ENCODE data around the gene VAV2. TPM values are rescaled to one million over a fixed set of nuclear protein-coding genes. Genes with fewer than 3 reads are reported as not detected.

Gene VAV2
- total RNA-seq, 1 experiment from 2014 or later = 24.7 TPM

DNA sequence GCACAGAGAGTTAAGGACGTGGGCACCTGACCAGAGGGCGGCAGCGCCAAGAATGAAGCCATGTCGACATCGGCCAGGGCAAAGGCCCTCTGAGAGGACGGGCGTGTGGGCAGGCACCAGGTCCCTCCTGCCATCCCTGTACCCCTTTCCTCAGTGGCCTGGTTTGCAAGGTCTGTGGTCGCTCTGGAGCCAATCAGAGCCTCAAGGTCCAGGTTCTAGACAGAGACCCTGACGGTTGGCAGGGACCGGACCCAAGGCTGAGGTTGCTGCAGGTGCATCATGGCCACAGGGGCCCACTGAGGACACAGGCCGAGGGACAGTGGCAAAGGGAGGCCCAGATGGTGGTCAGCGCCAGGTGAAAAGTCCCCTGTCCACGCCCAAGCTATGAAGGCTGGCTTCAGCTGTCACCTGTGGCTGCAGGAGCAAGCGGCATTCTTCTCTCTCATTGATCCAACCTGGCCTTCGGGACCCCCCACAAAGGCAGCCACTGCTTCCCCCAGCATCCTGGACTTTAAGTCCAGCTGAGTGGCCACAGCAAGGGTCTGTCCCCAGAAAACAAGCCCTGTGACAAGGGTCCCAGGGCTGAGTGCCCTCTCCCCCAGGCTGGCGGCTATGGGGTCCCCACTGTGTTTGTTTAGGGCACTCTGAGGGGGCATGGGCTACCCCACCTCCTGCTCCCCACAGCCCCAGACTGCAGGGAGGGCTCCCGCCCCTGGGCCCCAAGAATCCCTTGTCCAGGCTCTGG lies 48.9 kb downstream of the VAV2 start:
- ATAC-seq (no peak), DNase-seq (ENCODE audit: low read depth, low spot score) (no peak)
- in situ Hi-C loops (cut with HindIII; ENCODE audit: low pct_unique_long_range_greater_than_20kb, low sequenced_read_pairs) = no loop called here
- Histone ChIP-seq H3K4me3 (ENCODE audit: low read depth in 2 of 2, low read length in 2 of 2) (no peak overlapping the region), H3K27ac (ENCODE audit: low read length) (no peak overlapping the region), H3K4me1 (ENCODE audit: control insufficient read depth, insufficient read depth, low read length) (peaks cover 27% of the 10 kb centered on the region), H3K27me3 (ENCODE audit: control insufficient read depth, insufficient read depth, low read length) (no peaks in the 10 kb centered on the region), H3K36me3 (ENCODE audit: control insufficient read depth, insufficient read depth, low read length) (no peaks in the 10 kb centered on the region), H3K9me3 (ENCODE audit: control insufficient read depth, insufficient read depth, low read depth, low read length) (no peaks in the 10 kb centered on the region)
- intact Hi-C loops (cut with micrococcal nuclease; ENCODE audit: unreplicated experiment) = no loop called here
- BruUV-seq (replicated peaks) = no TSS peak
- POLR2A ChIA-PET = no interaction called here
- no peak for TF ChIP-seq SIN3A (IDR thresholded peaks at IDR 0.05; ENCODE audit: borderline replicate concordance, insufficient read depth, low read depth, low read length)
- TF ChIP-seq, protein P1, sequence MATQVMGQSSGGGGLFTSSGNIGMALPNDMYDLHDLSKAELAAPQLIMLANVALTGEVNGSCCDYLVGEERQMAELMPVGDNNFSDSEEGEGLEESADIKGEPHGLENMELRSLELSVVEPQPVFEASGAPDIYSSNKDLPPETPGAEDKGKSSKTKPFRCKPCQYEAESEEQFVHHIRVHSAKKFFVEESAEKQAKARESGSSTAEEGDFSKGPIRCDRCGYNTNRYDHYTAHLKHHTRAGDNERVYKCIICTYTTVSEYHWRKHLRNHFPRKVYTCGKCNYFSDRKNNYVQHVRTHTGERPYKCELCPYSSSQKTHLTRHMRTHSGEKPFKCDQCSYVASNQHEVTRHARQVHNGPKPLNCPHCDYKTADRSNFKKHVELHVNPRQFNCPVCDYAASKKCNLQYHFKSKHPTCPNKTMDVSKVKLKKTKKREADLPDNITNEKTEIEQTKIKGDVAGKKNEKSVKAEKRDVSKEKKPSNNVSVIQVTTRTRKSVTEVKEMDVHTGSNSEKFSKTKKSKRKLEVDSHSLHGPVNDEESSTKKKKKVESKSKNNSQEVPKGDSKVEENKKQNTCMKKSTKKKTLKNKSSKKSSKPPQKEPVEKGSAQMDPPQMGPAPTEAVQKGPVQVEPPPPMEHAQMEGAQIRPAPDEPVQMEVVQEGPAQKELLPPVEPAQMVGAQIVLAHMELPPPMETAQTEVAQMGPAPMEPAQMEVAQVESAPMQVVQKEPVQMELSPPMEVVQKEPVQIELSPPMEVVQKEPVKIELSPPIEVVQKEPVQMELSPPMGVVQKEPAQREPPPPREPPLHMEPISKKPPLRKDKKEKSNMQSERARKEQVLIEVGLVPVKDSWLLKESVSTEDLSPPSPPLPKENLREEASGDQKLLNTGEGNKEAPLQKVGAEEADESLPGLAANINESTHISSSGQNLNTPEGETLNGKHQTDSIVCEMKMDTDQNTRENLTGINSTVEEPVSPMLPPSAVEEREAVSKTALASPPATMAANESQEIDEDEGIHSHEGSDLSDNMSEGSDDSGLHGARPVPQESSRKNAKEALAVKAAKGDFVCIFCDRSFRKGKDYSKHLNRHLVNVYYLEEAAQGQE (IDR thresholded peaks at IDR 0.05; ENCODE audit: insufficient read depth in 1 of 2, low read depth in 2 of 2, low read length in 1 of 2) = no peak
- no peak for TF ChIP-seq POLR2AphosphoS5 (IDR thresholded peaks at IDR 0.05; ENCODE audit: low read depth, low read length)
- TF ChIP-seq TCF7L2 (IDR thresholded peaks at IDR 0.05; ENCODE audit: low read depth, low read length) = no peak
- TF ChIP-seq, protein P2, sequence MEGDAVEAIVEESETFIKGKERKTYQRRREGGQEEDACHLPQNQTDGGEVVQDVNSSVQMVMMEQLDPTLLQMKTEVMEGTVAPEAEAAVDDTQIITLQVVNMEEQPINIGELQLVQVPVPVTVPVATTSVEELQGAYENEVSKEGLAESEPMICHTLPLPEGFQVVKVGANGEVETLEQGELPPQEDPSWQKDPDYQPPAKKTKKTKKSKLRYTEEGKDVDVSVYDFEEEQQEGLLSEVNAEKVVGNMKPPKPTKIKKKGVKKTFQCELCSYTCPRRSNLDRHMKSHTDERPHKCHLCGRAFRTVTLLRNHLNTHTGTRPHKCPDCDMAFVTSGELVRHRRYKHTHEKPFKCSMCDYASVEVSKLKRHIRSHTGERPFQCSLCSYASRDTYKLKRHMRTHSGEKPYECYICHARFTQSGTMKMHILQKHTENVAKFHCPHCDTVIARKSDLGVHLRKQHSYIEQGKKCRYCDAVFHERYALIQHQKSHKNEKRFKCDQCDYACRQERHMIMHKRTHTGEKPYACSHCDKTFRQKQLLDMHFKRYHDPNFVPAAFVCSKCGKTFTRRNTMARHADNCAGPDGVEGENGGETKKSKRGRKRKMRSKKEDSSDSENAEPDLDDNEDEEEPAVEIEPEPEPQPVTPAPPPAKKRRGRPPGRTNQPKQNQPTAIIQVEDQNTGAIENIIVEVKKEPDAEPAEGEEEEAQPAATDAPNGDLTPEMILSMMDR (IDR thresholded peaks at IDR 0.05) = no peak
- CTCF ChIA-PET = no interaction called here

DNA sequence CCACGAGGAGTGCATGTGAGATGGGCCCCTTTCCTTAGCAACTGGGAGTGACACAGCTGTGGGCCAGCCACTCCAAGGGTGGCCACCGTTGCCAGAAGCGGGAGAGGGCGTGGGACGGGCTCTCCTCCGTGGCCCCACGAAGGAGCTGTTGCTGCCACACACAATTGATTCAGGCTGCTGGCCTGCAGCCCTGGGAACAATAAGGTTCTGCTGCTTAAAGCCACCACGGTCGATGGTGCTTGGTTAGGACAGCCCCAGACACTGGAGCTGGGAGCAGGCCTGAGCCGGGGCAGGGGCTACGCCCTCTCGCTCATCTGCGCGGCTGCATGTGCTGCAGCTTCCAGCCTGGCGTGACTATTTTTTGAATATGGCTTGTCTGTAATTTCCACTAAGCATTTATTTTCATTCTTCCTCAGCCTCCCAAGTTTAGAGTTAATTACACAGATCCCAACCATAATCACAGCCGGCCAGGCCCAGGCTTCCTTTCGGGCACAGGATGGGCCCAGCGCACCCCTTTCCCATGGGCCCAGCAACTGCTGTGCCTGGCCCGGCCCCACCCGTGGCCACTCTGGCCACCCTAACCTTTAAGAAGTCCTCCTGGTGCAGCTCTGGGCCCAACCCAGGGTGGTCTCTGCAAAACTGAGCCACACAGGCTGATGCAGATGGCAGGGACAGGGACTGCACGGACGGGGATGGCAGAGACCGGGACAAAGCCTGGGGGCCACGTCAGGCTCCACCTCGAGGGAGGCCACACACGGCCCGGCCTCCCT lies 49.7 kb downstream of the VAV2 start:
- CTCF ChIA-PET = no interaction called here
- no peak overlapping the region for H3K27ac ChIP-seq (ENCODE audit: low read length)
- H3K4me3 ChIP-seq (ENCODE audit: low read depth in 2 of 2, low read length in 2 of 2) = no peak overlapping the region
- in situ Hi-C loops (cut with HindIII; ENCODE audit: low pct_unique_long_range_greater_than_20kb, low sequenced_read_pairs) = no loop called here
- DNase-seq (ENCODE audit: low read depth, low spot score) = no peak
- BruUV-seq (replicated peaks) = no TSS peak
- intact Hi-C loops (cut with micrococcal nuclease; ENCODE audit: unreplicated experiment) = no loop called here
- no peaks in the 10 kb centered on the region for H3K9me3 ChIP-seq (ENCODE audit: control insufficient read depth, insufficient read depth, low read depth, low read length)
- H3K4me1 ChIP-seq (ENCODE audit: control insufficient read depth, insufficient read depth, low read length) = peaks cover 27% of the 10 kb centered on the region
- no peaks in the 10 kb centered on the region for H3K27me3 ChIP-seq (ENCODE audit: control insufficient read depth, insufficient read depth, low read length)
- ATAC-seq = no peak
- no peaks in the 10 kb centered on the region for H3K36me3 ChIP-seq (ENCODE audit: control insufficient read depth, insufficient read depth, low read length)
- TF ChIP-seq POLR2AphosphoS5 (IDR thresholded peaks at IDR 0.05; ENCODE audit: low read depth, low read length) (no peak), TCF7L2 (IDR thresholded peaks at IDR 0.05; ENCODE audit: low read depth, low read length) (no peak), SIN3A (IDR thresholded peaks at IDR 0.05; ENCODE audit: borderline replicate concordance, insufficient read depth, low read depth, low read length) (no peak)
- TF ChIP-seq, protein P2 (IDR thresholded peaks at IDR 0.05) = no peak
- TF ChIP-seq, protein P1 (IDR thresholded peaks at IDR 0.05; ENCODE audit: insufficient read depth in 1 of 2, low read depth in 2 of 2, low read length in 1 of 2) = no peak
- POLR2A ChIA-PET = no interaction called here
